H1 (cell line): ENCODE results near the gene BRMS1. TPM values are rescaled to one million over a fixed set of nuclear protein-coding genes. Genes with fewer than 3 reads are reported as not detected.
A peak's percentile ranks its signal among the peaks of the same experiment; 100 is the strongest.

Experiments
- CTCF ChIA-PET: fragments of 300-600 bp; sonication (Branson Sonifier 250); formaldehyde crosslinking; loops from one replicate; lab custom pipeline; 2021; ENCODE audit not compliant: partially characterized antibody; lab: Charles Lee
- POLR2A ChIA-PET: fragments of 300-600 bp; sonication (Branson Sonifier 250); formaldehyde crosslinking; loops from one replicate; lab custom pipeline; 2021; ENCODE audit warnings: inconsistent platforms; ENCODE audit not compliant: partially characterized antibody; lab: Charles Lee
- DNase-seq, 2 experiments: peaks; one replicate each; pipeline versions ENCODE4 v3.0.0 to v3.0.0-alpha.2; 2010 to 2022; ENCODE audit warnings: low spot score in 2 of 2, low read depth in 1 of 2, mixed read lengths in 1 of 2
- FAIRE-seq: peaks from 2 replicates; lab custom pipeline; 2011; peaks lifted over from hg19 to GRCh38; lab: Jason Lieb, UNC
- H2AFZ ChIP-seq: 2 replicates; pipeline ENCODE4 v1.8.1; 2012; ENCODE audit warnings: low read length, inconsistent platforms
- H2AK5ac ChIP-seq: 2 replicates; pipeline ENCODE4 v1.6.1; 2013; ENCODE audit warnings: low read depth, low read length
- H2BK120ac ChIP-seq: replicated peaks from 2 replicates; pipeline ENCODE3; 2013; ENCODE audit warnings: low read depth, low read length, inconsistent platforms
- H2BK12ac ChIP-seq: 2 replicates; pipeline ENCODE4 v1.6.1; 2013; ENCODE audit warnings: low read depth, low read length
- H2BK15ac ChIP-seq: 2 replicates; pipeline ENCODE4 v1.6.1; 2013; ENCODE audit warnings: low read length
- H2BK20ac ChIP-seq: 2 replicates; pipeline ENCODE4 v1.6.1; 2013; ENCODE audit warnings: low read length
- H2BK5ac ChIP-seq: 2 replicates; pipeline ENCODE4 v1.6.1; 2013; ENCODE audit warnings: low read depth, low read length
- H3K14ac ChIP-seq: 2 replicates; pipeline ENCODE4 v1.6.1; 2013; ENCODE audit warnings: inconsistent platforms; ENCODE audit not compliant: insufficient read length
- H3K18ac ChIP-seq: 2 replicates; pipeline ENCODE4 v1.6.1; 2013; ENCODE audit warnings: low read length; ENCODE audit errors: extremely low read depth
- H3K23ac ChIP-seq: 2 replicates; pipeline ENCODE4 v1.6.1; 2013; ENCODE audit warnings: inconsistent platforms; ENCODE audit not compliant: insufficient read length
- H3K23me2 ChIP-seq: 2 replicates; pipeline ENCODE4 v1.6.1; 2013; ENCODE audit warnings: low read depth, low read length
- H3K27ac ChIP-seq: 2 replicates; pipeline ENCODE4 v1.6.1; 2011; ENCODE audit warnings: low read depth, low read length, inconsistent platforms
- H3K27me3 ChIP-seq, 4 experiments: replicated peaks in 1 of 4; 1 replicate in 1 of 4; 2 replicates in 3 of 4; pipeline versions ENCODE4 v1.6.1 to v1.8.1; 2011 to 2013; ENCODE audit warnings: low read length in 3 of 4, mild to moderate bottlenecking in 3 of 4, inconsistent platforms in 2 of 4, mixed read lengths in 2 of 4, moderate library complexity in 1 of 4; ENCODE audit not compliant: control insufficient read depth in 3 of 4, insufficient read depth in 3 of 4; ENCODE audit errors: extremely low read depth in 1 of 4
- H3K36me3 ChIP-seq, 4 experiments: 2 replicates each; pipeline versions ENCODE4 v1.6.1 to v1.8.1; 2011 to 2013; ENCODE audit warnings: mild to moderate bottlenecking in 4 of 4, low read length in 3 of 4, moderate library complexity in 2 of 4, control low read depth in 1 of 4, inconsistent platforms in 1 of 4; ENCODE audit not compliant: insufficient read depth in 4 of 4, control insufficient read depth in 2 of 4
- H3K4ac ChIP-seq: replicated peaks from 2 replicates; pipeline ENCODE3; 2013; ENCODE audit warnings: low read length, low read depth, mixed read lengths, inconsistent platforms; ENCODE audit not compliant: insufficient read length
- H3K4me1 ChIP-seq, 4 experiments: replicated peaks in 1 of 4; 1 replicate in 1 of 4; 2 replicates in 3 of 4; pipeline versions ENCODE4 v1.6.1 to v1.8.1; 2011 to 2013; ENCODE audit warnings: low read length in 3 of 4, inconsistent platforms in 2 of 4, mixed read lengths in 1 of 4; ENCODE audit not compliant: insufficient read depth in 4 of 4, control insufficient read depth in 3 of 4
- H3K4me2 ChIP-seq, 2 experiments: 2 replicates each; pipeline versions ENCODE4 v1.6.1 to v1.8.1; 2011 to 2013; ENCODE audit warnings: low read depth in 2 of 2, low read length in 2 of 2, control low read depth in 1 of 2, inconsistent platforms in 1 of 2, mild to moderate bottlenecking in 1 of 2; ENCODE audit not compliant: insufficient read depth in 1 of 2
- H3K4me3 ChIP-seq, 4 experiments: fragments of 200-600, 300-600 bp in 1 of 4; sonication (generic), shearing (Covaris generic), sonication (Bioruptor Twin) in 1 of 4; 2 replicates each; pipeline versions ENCODE4 v1.5.1 to v1.8.1; 2011 to 2016; ENCODE audit warnings: low read length in 4 of 4, low read depth in 3 of 4, control low read depth in 2 of 4, inconsistent platforms in 2 of 4, mild to moderate bottlenecking in 2 of 4, mixed read lengths in 1 of 4, moderate library complexity in 1 of 4; ENCODE audit not compliant: insufficient read depth in 2 of 4; ENCODE audit errors: extremely low read depth in 1 of 4
- H3K56ac ChIP-seq: replicated peaks from 2 replicates; pipeline ENCODE3; 2013; ENCODE audit warnings: low read depth, mild to moderate bottlenecking, mixed read lengths, low read length, inconsistent platforms; ENCODE audit not compliant: insufficient read length
- H3K79me1 ChIP-seq: 2 replicates; pipeline ENCODE4 v1.6.1; 2013; ENCODE audit warnings: low read depth, low read length, control low read depth
- H3K79me2 ChIP-seq, 2 experiments: 2 replicates each; pipeline versions ENCODE4 v1.6.1 to v1.8.1; 2012 to 2013; ENCODE audit warnings: low read length in 2 of 2, mild to moderate bottlenecking in 2 of 2, inconsistent platforms in 1 of 2; ENCODE audit not compliant: insufficient read depth in 2 of 2, control insufficient read depth in 1 of 2
- H3K9ac ChIP-seq, 4 experiments: replicated peaks in 1 of 4; 1 replicate in 1 of 4; 2 replicates in 3 of 4; pipeline versions ENCODE4 v1.6.1 to v1.8.1; 2011 to 2013; ENCODE audit warnings: low read depth in 3 of 4, low read length in 3 of 4, control low read depth in 2 of 4, mild to moderate bottlenecking in 2 of 4, moderate library complexity in 2 of 4, inconsistent platforms in 1 of 4; ENCODE audit errors: extremely low read depth in 1 of 4
- H3K9me3 ChIP-seq, 2 experiments: 2 replicates each; pipeline versions ENCODE4 v1.6.1 to v1.8.1; 2012 to 2013; ENCODE audit warnings: mild to moderate bottlenecking in 2 of 2, moderate library complexity in 2 of 2, control low read depth in 1 of 2, inconsistent platforms in 1 of 2, low read depth in 1 of 2, low read length in 1 of 2, mixed read lengths in 1 of 2; ENCODE audit not compliant: insufficient read depth in 2 of 2
- H4K20me1 ChIP-seq, 2 experiments: replicated peaks in 1 of 2; 2 replicates each; pipeline versions ENCODE3 to v1.8.1; 2011 to 2013; ENCODE audit warnings: inconsistent platforms in 2 of 2, low read length in 2 of 2, mild to moderate bottlenecking in 1 of 2; ENCODE audit not compliant: insufficient read depth in 2 of 2, control insufficient read depth in 1 of 2
- H4K5ac ChIP-seq: 2 replicates; pipeline ENCODE4 v1.6.1; 2013; ENCODE audit warnings: low read length, low read depth, mixed read lengths, inconsistent platforms; ENCODE audit not compliant: insufficient read length
- H4K8ac ChIP-seq: 2 replicates; pipeline ENCODE4 v1.8.0; 2013; ENCODE audit warnings: mild to moderate bottlenecking, moderate library complexity, low read length, inconsistent platforms; ENCODE audit not compliant: insufficient read depth; ENCODE audit errors: extremely low read depth
- H4K91ac ChIP-seq: replicated peaks from 2 replicates; pipeline ENCODE3; 2013; ENCODE audit warnings: low read length, mixed read lengths, inconsistent platforms; ENCODE audit not compliant: insufficient read length
- RAD21 ChIP-seq, 2 experiments: IDR thresholded peaks in 1 of 2; conservative IDR thresholded peaks in 1 of 2; 2 replicates each; pipeline ENCODE4 v1.6.1; 2011; ENCODE audit warnings: low read depth in 2 of 2, low read length in 2 of 2, improper control_type of control experiment in 1 of 2, inconsistent platforms in 1 of 2, mild to moderate bottlenecking in 1 of 2, moderate library complexity in 1 of 2
- WGBS, 2 experiments: shearing (Covaris generic) in 1 of 2; methylation state at CpG; one replicate each; pipeline versions ENCODE4 v1.1.6 to v1.1.7; 2013 to 2015; ENCODE audit warnings: low lambda C conversion rate in 2 of 2, mixed read lengths in 2 of 2, inconsistent platforms in 1 of 2, low coverage in 1 of 2, missing lambda C conversion rate in 1 of 2; ENCODE audit not compliant: insufficient replicate concordance in 2 of 2, insufficient coverage in 1 of 2, insufficient read length in 1 of 2; ENCODE audit errors: extremely low coverage in 1 of 2, missing lambda C conversion rate in 1 of 2; 5-methylcytosine and 5-hydroxymethylcytosine counted together
- polyA plus RNA-seq, 7 experiments: library from polyadenylated mRNA; depleted of rRNA in 3 of 7; stranded (reverse) in 5 of 7; unstranded in 2 of 7; fragments of >200 nt in 5 of 7; fragments of 200-250 nt in 2 of 7; gene quantifications; 1 replicate in 5 of 7; 2 replicates in 1 of 7; 4 replicates in 1 of 7; pipeline versions ENCODE4 v1.2.1 to v1.2.3, GENCODE V29; 2011 to 2013; ENCODE audit warnings: missing spikeins in 2 of 7, mixed read lengths in 2 of 7
- total RNA-seq: library from RNA; stranded (reverse); fragmentation: NEBNext Ultra II Directional; extraction: Animal tissue kit (Norgen Biotek cat#: 25700); gene quantifications from 2 replicates; pipeline ENCODE4 v1.2.1, GENCODE V29; 2021
- TF ChIP-seq, protein P1 (sequence below): IDR thresholded peaks from 2 replicates; pipeline ENCODE4 v1.6.1; 2012; ENCODE audit warnings: low read length, inconsistent platforms

The BRMS1 gene
- total and polyA plus RNA-seq, 2 of the 8 experiments (the other 6 are each of a cell fraction or from before 2014, with no cell fraction given): 39.2 to 46.1 TPM

- Histone ChIP-seq H4K20me1 (no peaks in the 10 kb centered on the region), H2BK120ac (no peak overlapping the region), H3K18ac (no peak overlapping the region), H2AFZ (no peak overlapping the region), H3K4ac (no peak overlapping the region), H3K9ac (no peak overlapping the region), H3K23ac (no peak overlapping the region), H3K56ac (no peak overlapping the region), H2BK12ac (no peak overlapping the region), H3K14ac (no peak overlapping the region), H3K79me2 (no peaks in the 10 kb centered on the region), H3K9me3 (no peaks in the 10 kb centered on the region), H3K4me3 (no peak overlapping the region), H3K27ac (no peak overlapping the region), H3K79me1 (no peaks in the 10 kb centered on the region), H4K8ac (no peak overlapping the region), H3K36me3 (no peaks in the 10 kb centered on the region), H2BK15ac (no peak overlapping the region), H2BK20ac (no peak overlapping the region), H3K4me2 (no peak overlapping the region), H3K4me1 (peaks cover 5 to 17% (median 10%) of the 10 kb centered on the region in 4 experiments; a peak in 6 of 7 replicates), H2AK5ac (no peak overlapping the region), H3K27me3 (peaks cover 0 to 7% (median 5%) of the 10 kb centered on the region in 4 experiments; a peak in 3 of 7 replicates), H4K5ac (no peak overlapping the region), H4K91ac (no peak overlapping the region), H2BK5ac (no peak overlapping the region), H3K23me2 (no peaks in the 10 kb centered on the region; the same call in 1 of the 2 replicates)
- POLR2A ChIA-PET: interaction anchor here (0.6 to 8.5 kb wide), 7 partner anchors 9 to 41 kb away, joined by 3 to 61 read pairs (median 7); partner anchors contain the start of genes B4GAT1, BRMS1, CD248 and YIF1A
- CTCF ChIA-PET: interaction anchor here (1.5 to 8.7 kb wide), 2 partner anchors 17 to 50 kb away, joined by 5 to 242 read pairs; partner anchors contain the start of gene CD248
- whole genome bisulfite sequencing, 2 experiments: 87% methylated on average over 10 of the region's 10 CpGs; no CpG with 5 or more reads in 1 of the 2 experiments
- no peak for FAIRE-seq
- DNase-seq: no peak
- TF ChIP-seq, protein P1, sequence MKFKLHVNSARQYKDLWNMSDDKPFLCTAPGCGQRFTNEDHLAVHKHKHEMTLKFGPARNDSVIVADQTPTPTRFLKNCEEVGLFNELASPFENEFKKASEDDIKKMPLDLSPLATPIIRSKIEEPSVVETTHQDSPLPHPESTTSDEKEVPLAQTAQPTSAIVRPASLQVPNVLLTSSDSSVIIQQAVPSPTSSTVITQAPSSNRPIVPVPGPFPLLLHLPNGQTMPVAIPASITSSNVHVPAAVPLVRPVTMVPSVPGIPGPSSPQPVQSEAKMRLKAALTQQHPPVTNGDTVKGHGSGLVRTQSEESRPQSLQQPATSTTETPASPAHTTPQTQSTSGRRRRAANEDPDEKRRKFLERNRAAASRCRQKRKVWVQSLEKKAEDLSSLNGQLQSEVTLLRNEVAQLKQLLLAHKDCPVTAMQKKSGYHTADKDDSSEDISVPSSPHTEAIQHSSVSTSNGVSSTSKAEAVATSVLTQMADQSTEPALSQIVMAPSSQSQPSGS: no peak
- 0 out of 4 replicates have a peak, but pooled peaks of 1 of the 2 experiments have one; percentile 11 for TF ChIP-seq RAD21 (IDR thresholded peaks at IDR 0.05 in 1 of 2, conservative IDR thresholded peaks at IDR 0.05 in 1 of 2; ENCODE audit: low read depth in 2 of 2, low read length in 2 of 2)
These were observed 14.0 kb downstream of the BRMS1 start for GRCh38 chr11:66330931-66331330.
